Measurements from ENCODE around the gene DDRGK1.
A peak's percentile ranks its signal among the peaks of the same experiment; 100 is the strongest.

The DDRGK1 gene

GRCh38 chr20:3204124-3204794 is at the start of gene DDRGK1:
TSS of gene DDRGK1 (minus strand) at chr20:3204682. CDS start at chr20:3204627, 55 bp downstream.
- Histone ChIP-seq H3K4me3 (ENCODE audit: low read length) (peak within 1 kb of the TSS; percentile 96), H3K36me3 (ENCODE audit: insufficient read depth, low read length) (peaks cover 22% of the 10 kb centered on the region), H2AFZ (ENCODE audit: low read depth, low read length) (peak within 1 kb of the TSS; percentile 59), H3K4me1 (ENCODE audit: insufficient read depth, low read length) (peaks cover 16% of the 10 kb centered on the region), H3K9me3 (ENCODE audit: low read length) (no peaks in the 10 kb centered on the region), H3K27me3 (ENCODE audit: insufficient read depth, low read length) (no peaks in the 10 kb centered on the region)

- Histone ChIP-seq H3K4me1 (ENCODE audit: insufficient read depth, low read length) (no peaks in the 10 kb centered on the region), H3K27me3 (ENCODE audit: insufficient read depth, low read length) (peaks cover 11% of the 10 kb centered on the region), H3K36me3 (ENCODE audit: insufficient read depth, low read length) (peaks cover 53% of the 10 kb centered on the region), H3K9me3 (ENCODE audit: low read length) (no peaks in the 10 kb centered on the region), H3K4me3 (ENCODE audit: low read length) (no peak overlapping the region), H2AFZ (ENCODE audit: low read depth, low read length) (no peak overlapping the region)
Observed at GRCh38 chr20:3251806-3252205, 47.3 kb upstream of the DDRGK1 start.

- Histone ChIP-seq H3K4me1 (ENCODE audit: insufficient read depth, low read length) (no peaks in the 10 kb centered on the region), H3K4me3 (ENCODE audit: low read length) (no peak overlapping the region), H2AFZ (ENCODE audit: low read depth, low read length) (no peak overlapping the region), H3K36me3 (ENCODE audit: insufficient read depth, low read length) (peaks cover 37% of the 10 kb centered on the region), H3K27me3 (ENCODE audit: insufficient read depth, low read length) (peaks cover 11% of the 10 kb centered on the region), H3K9me3 (ENCODE audit: low read length) (no peaks in the 10 kb centered on the region)
Observed at GRCh38 chr20:3250091-3250504, 45.6 kb upstream of the DDRGK1 start.

GRCh38 chr20:3248993-3249347 is 44.5 kb upstream of the DDRGK1 start:
- Histone ChIP-seq H3K36me3 (ENCODE audit: insufficient read depth, low read length) (peaks cover 27% of the 10 kb centered on the region), H2AFZ (ENCODE audit: low read depth, low read length) (no peak overlapping the region), H3K4me3 (ENCODE audit: low read length) (no peak overlapping the region)

GRCh38 chr20:3248167-3248992 is 43.9 kb upstream of the DDRGK1 start:
- no peak overlapping the region for H3K4me3 ChIP-seq (ENCODE audit: low read length)

More at GRCh38 chr20:3248993-3249347, 44.5 kb upstream of the DDRGK1 start:
- peaks cover 11% of the 10 kb centered on the region for H3K27me3 ChIP-seq (ENCODE audit: insufficient read depth, low read length)
- no peaks in the 10 kb centered on the region for H3K4me1 ChIP-seq (ENCODE audit: insufficient read depth, low read length)
- no peaks in the 10 kb centered on the region for H3K9me3 ChIP-seq (ENCODE audit: low read length)

GRCh38 chr20:3247638-3248037 is 43.2 kb upstream of the DDRGK1 start:
- H3K4me1 ChIP-seq (ENCODE audit: insufficient read depth, low read length) = no peaks in the 10 kb centered on the region
- H3K9me3 ChIP-seq (ENCODE audit: low read length) = no peaks in the 10 kb centered on the region
- H3K27me3 ChIP-seq (ENCODE audit: insufficient read depth, low read length) = peaks cover 11% of the 10 kb centered on the region
- H2AFZ ChIP-seq (ENCODE audit: low read depth, low read length) = no peak overlapping the region
- H3K36me3 ChIP-seq (ENCODE audit: insufficient read depth, low read length) = peaks cover 20% of the 10 kb centered on the region
- H3K4me3 ChIP-seq (ENCODE audit: low read length) = no peak overlapping the region

More at GRCh38 chr20:3248167-3248992, 43.9 kb upstream of the DDRGK1 start:
- Histone ChIP-seq H3K4me1 (ENCODE audit: insufficient read depth, low read length) (no peaks in the 10 kb centered on the region), H3K9me3 (ENCODE audit: low read length) (no peaks in the 10 kb centered on the region), H2AFZ (ENCODE audit: low read depth, low read length) (no peak overlapping the region), H3K27me3 (ENCODE audit: insufficient read depth, low read length) (peaks cover 11% of the 10 kb centered on the region), H3K36me3 (ENCODE audit: insufficient read depth, low read length) (peaks cover 25% of the 10 kb centered on the region)

- Histone ChIP-seq H3K27me3 (ENCODE audit: insufficient read depth, low read length) (peaks cover 11% of the 10 kb centered on the region), H3K36me3 (ENCODE audit: insufficient read depth, low read length) (peaks cover 11% of the 10 kb centered on the region), H3K4me1 (ENCODE audit: insufficient read depth, low read length) (no peaks in the 10 kb centered on the region), H3K4me3 (ENCODE audit: low read length) (no peak overlapping the region), H2AFZ (ENCODE audit: low read depth, low read length) (no peak overlapping the region), H3K9me3 (ENCODE audit: low read length) (no peaks in the 10 kb centered on the region)
Observed at GRCh38 chr20:3246682-3247081, 42.2 kb upstream of the DDRGK1 start.

- Histone ChIP-seq H3K27me3 (ENCODE audit: insufficient read depth, low read length) (peaks cover 19% of the 10 kb centered on the region), H3K4me3 (ENCODE audit: low read length) (no peak overlapping the region), H2AFZ (ENCODE audit: low read depth, low read length) (no peak overlapping the region), H3K36me3 (ENCODE audit: insufficient read depth, low read length) (peaks cover 5% of the 10 kb centered on the region), H3K9me3 (ENCODE audit: low read length) (no peaks in the 10 kb centered on the region), H3K4me1 (ENCODE audit: insufficient read depth, low read length) (no peaks in the 10 kb centered on the region)
Observed at GRCh38 chr20:3245711-3246110, 41.2 kb upstream of the DDRGK1 start.

GRCh38 chr20:3245156-3245555 is 40.7 kb upstream of the DDRGK1 start:
- Histone ChIP-seq H3K4me3 (ENCODE audit: low read length) (no peak overlapping the region), H3K9me3 (ENCODE audit: low read length) (no peaks in the 10 kb centered on the region), H3K36me3 (ENCODE audit: insufficient read depth, low read length) (peaks cover 3% of the 10 kb centered on the region), H3K27me3 (ENCODE audit: insufficient read depth, low read length) (peaks cover 25% of the 10 kb centered on the region), H2AFZ (ENCODE audit: low read depth, low read length) (no peak overlapping the region), H3K4me1 (ENCODE audit: insufficient read depth, low read length) (no peaks in the 10 kb centered on the region)

GRCh38 chr20:3244613-3245012 is 40.1 kb upstream of the DDRGK1 start:
- H3K36me3 ChIP-seq (ENCODE audit: insufficient read depth, low read length) = no peaks in the 10 kb centered on the region
- H2AFZ ChIP-seq (ENCODE audit: low read depth, low read length) = no peak overlapping the region
- H3K9me3 ChIP-seq (ENCODE audit: low read length) = no peaks in the 10 kb centered on the region
- no peak overlapping the region for H3K4me3 ChIP-seq (ENCODE audit: low read length)
- H3K27me3 ChIP-seq (ENCODE audit: insufficient read depth, low read length) = peaks cover 30% of the 10 kb centered on the region
- no peaks in the 10 kb centered on the region for H3K4me1 ChIP-seq (ENCODE audit: insufficient read depth, low read length)

- no peaks in the 10 kb centered on the region for H3K4me1 ChIP-seq (ENCODE audit: insufficient read depth, low read length)
- H2AFZ ChIP-seq (ENCODE audit: low read depth, low read length) = no peak overlapping the region
- no peaks in the 10 kb centered on the region for H3K36me3 ChIP-seq (ENCODE audit: insufficient read depth, low read length)
- peaks cover 33% of the 10 kb centered on the region for H3K27me3 ChIP-seq (ENCODE audit: insufficient read depth, low read length)
- no peaks in the 10 kb centered on the region for H3K9me3 ChIP-seq (ENCODE audit: low read length)
- no peak overlapping the region for H3K4me3 ChIP-seq (ENCODE audit: low read length)
Observed at GRCh38 chr20:3243718-3244358, 39.4 kb upstream of the DDRGK1 start.

- Histone ChIP-seq H3K27me3 (ENCODE audit: insufficient read depth, low read length) (peaks cover 41% of the 10 kb centered on the region), H2AFZ (ENCODE audit: low read depth, low read length) (no peak overlapping the region), H3K36me3 (ENCODE audit: insufficient read depth, low read length) (no peaks in the 10 kb centered on the region), H3K4me3 (ENCODE audit: low read length) (no peak overlapping the region), H3K9me3 (ENCODE audit: low read length) (peaks cover 3% of the 10 kb centered on the region), H3K4me1 (ENCODE audit: insufficient read depth, low read length) (no peaks in the 10 kb centered on the region)
Observed at GRCh38 chr20:3242172-3242692, 37.8 kb upstream of the DDRGK1 start.
